Progenitor cell of endocrine pancreas (in vitro differentiated cells): ENCODE data around the gene SVEP1. TPM values are rescaled to one million over a fixed set of nuclear protein-coding genes. Genes with fewer than 3 reads are reported as not detected.

Experiments used
- DNase-seq: peaks from one replicate; pipeline ENCODE4 v3.0.0; 2021; ENCODE audit warnings: low spot score; ENCODE audit not compliant: unreplicated experiment
- H3K27ac Mint-ChIP-seq: 2 replicates; pipeline ENCODE4 v1.8.0; 2021; ENCODE audit warnings: mild to moderate bottlenecking, moderate library complexity, mixed read lengths
- H3K27me3 Mint-ChIP-seq: 2 replicates; pipeline ENCODE4 v1.8.0; 2021; ENCODE audit warnings: mixed read lengths
- H3K36me3 Mint-ChIP-seq: 2 replicates; pipeline ENCODE4 v1.8.0; 2022; ENCODE audit warnings: mixed read lengths; ENCODE audit not compliant: insufficient read depth
- H3K4me1 Mint-ChIP-seq: 2 replicates; pipeline ENCODE4 v1.8.0; 2021; ENCODE audit warnings: low read depth, mixed read lengths
- H3K4me3 Mint-ChIP-seq: 2 replicates; pipeline ENCODE4 v1.8.0; 2021; ENCODE audit warnings: low read depth, mild to moderate bottlenecking, moderate library complexity, mixed read lengths
- H3K9me3 Mint-ChIP-seq: 2 replicates; pipeline ENCODE4 v1.8.0; 2021; ENCODE audit warnings: low read depth, mixed read lengths
- total RNA-seq: library from RNA; stranded (reverse); gene quantifications from 2 replicates; pipeline ENCODE4 v1.2.1, GENCODE V29; 2021
- TF ChIP-seq, protein P1 (sequence below): fragments of 200-600 bp; sonication (generic); IDR thresholded peaks from one replicate; pipeline ENCODE4 v1.5.0; 2021; ENCODE audit warnings: antibody characterized with exemption, mild to moderate bottlenecking; ENCODE audit not compliant: unreplicated experiment

SVEP1 gene
- total RNA-seq, 1 donor from 2014 or later, result 0.26 TPM

GRCh38 chr9:110346325-110346724 is 233.2 kb downstream of the SVEP1 start:
- H3K36me3 Mint-ChIP-seq, result no peaks in the 10 kb centered on the region
- no peak for DNase-seq
- H3K27ac Mint-ChIP-seq, result no peak overlapping the region
- H3K4me3 Mint-ChIP-seq, result no peak overlapping the region
- TF ChIP-seq, protein P1, sequence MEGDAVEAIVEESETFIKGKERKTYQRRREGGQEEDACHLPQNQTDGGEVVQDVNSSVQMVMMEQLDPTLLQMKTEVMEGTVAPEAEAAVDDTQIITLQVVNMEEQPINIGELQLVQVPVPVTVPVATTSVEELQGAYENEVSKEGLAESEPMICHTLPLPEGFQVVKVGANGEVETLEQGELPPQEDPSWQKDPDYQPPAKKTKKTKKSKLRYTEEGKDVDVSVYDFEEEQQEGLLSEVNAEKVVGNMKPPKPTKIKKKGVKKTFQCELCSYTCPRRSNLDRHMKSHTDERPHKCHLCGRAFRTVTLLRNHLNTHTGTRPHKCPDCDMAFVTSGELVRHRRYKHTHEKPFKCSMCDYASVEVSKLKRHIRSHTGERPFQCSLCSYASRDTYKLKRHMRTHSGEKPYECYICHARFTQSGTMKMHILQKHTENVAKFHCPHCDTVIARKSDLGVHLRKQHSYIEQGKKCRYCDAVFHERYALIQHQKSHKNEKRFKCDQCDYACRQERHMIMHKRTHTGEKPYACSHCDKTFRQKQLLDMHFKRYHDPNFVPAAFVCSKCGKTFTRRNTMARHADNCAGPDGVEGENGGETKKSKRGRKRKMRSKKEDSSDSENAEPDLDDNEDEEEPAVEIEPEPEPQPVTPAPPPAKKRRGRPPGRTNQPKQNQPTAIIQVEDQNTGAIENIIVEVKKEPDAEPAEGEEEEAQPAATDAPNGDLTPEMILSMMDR, result no peak
- peaks cover 4% of the 10 kb centered on the region for H3K27me3 Mint-ChIP-seq
- H3K9me3 Mint-ChIP-seq, result no peaks in the 10 kb centered on the region
- no peaks in the 10 kb centered on the region for H3K4me1 Mint-ChIP-seq

DNA sequence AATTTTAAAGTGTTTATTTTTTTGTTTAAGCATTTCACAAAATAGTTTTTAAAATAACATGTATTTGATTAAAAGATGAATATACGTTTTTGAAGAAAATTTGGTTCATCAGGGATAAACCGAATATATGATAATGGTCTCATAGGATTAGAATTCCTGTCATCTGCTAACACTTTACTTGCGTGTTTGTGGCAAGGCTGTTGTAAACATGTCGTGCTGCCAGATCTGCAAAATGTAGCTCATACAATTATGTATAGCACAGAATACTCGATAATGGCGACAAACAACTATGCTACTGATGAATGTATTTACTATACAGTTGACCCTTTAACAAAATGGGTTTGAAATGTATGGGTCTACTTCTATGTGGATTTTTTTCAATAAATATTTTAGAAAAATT is 234.7 kb downstream of the SVEP1 start:
- H3K4me3 Mint-ChIP-seq, result no peak overlapping the region

DNA sequence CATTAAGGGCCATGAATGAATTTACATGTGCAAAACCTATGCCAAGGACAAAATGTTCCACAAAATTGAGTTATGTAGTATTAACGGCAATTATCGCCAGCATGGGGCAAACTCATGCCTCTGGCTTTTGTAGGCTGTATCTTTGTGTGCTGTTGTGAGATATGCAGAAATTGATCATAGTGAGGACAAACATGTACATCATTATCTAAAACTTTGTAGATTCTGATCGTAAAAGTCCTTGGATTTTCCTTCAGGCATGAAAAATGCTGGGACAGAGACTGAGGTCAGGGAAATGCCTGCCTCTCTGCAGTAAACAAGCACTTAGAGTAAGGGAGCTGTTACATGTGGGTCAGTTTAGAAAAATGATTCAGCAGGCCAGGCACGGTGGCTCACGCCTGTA is 236.0 kb downstream of the SVEP1 start:
- DNase-seq, result no peak
- Mint-ChIP-seq H3K4me3 (no peak overlapping the region), H3K4me1 (no peaks in the 10 kb centered on the region), H3K36me3 (no peaks in the 10 kb centered on the region), H3K27me3 (no peaks in the 10 kb centered on the region), H3K27ac (no peak overlapping the region), H3K9me3 (no peaks in the 10 kb centered on the region)
- TF ChIP-seq, protein P1, result no peak

More for the DNA sequence above, 234.7 kb downstream of the SVEP1 start:
- TF ChIP-seq, protein P1, result no peak
- no peak for DNase-seq
- Mint-ChIP-seq H3K27me3 (peaks cover 3% of the 10 kb centered on the region), H3K9me3 (no peaks in the 10 kb centered on the region), H3K27ac (no peak overlapping the region), H3K36me3 (no peaks in the 10 kb centered on the region), H3K4me1 (no peaks in the 10 kb centered on the region)

- Mint-ChIP-seq H3K4me3 (no peak overlapping the region), H3K27me3 (no peaks in the 10 kb centered on the region), H3K4me1 (no peaks in the 10 kb centered on the region), H3K27ac (no peak overlapping the region), H3K36me3 (no peaks in the 10 kb centered on the region), H3K9me3 (no peaks in the 10 kb centered on the region)
- DNase-seq, result no peak
- TF ChIP-seq, protein P1, result peak; percentile 34
Observed at GRCh38 chr9:110340306-110340705, 239.2 kb downstream of the SVEP1 start.

DNA sequence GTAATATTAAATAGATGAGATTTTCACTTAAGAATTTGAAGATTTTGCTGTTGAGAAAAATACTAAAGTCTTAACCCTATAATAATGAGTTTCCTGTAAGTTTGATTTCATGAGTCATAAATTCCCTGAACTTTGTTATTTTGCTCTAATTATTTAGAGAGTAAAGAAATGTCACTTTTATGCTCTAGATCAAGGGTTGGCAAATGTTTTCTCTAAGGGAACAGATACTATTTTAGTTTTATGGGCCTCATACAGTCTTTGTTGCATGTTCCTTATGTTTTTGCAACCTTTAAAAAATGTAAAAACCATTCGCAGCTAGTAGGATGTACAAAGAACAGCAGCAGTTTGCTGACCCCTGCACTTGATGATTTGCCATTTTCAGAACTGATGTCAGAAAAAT is 241.4 kb downstream of the SVEP1 start:
- DNase-seq, result no peak
- H3K4me3 Mint-ChIP-seq, result no peak overlapping the region
- H3K36me3 Mint-ChIP-seq, result no peaks in the 10 kb centered on the region
- H3K9me3 Mint-ChIP-seq, result no peaks in the 10 kb centered on the region
- no peaks in the 10 kb centered on the region for H3K27me3 Mint-ChIP-seq
- H3K27ac Mint-ChIP-seq, result no peak overlapping the region
- TF ChIP-seq, protein P1, result no peak
- H3K4me1 Mint-ChIP-seq, result no peaks in the 10 kb centered on the region
